NB4 (cell line): ENCODE data around the gene RPS6KA6.

ENCODE experiments used
- DNase-seq: peaks from one replicate; pipeline ENCODE4 v3.0.0; 2010; ENCODE audit warnings: low read depth
- H3K4me3 ChIP-seq: one replicate; pipeline ENCODE4 v1.5.1; 2011; ENCODE audit warnings: mild to moderate bottlenecking, low read depth, low read length, moderate library complexity
- MYC ChIP-seq: IDR thresholded peaks from 2 replicates; pipeline ENCODE4 v1.6.1; 2011; ENCODE audit warnings: low read depth, low read length
- POLR2A ChIP-seq: IDR thresholded peaks from 2 replicates; pipeline ENCODE4 v1.6.1; 2011; ENCODE audit warnings: mild to moderate bottlenecking; ENCODE audit not compliant: insufficient read length; ENCODE audit errors: extremely low read depth
- TF ChIP-seq, protein P1 (sequence below): IDR thresholded peaks from one replicate; pipeline ENCODE4 v1.5.1; 2012; ENCODE audit warnings: low read depth, low read length
- TF ChIP-seq, protein P2 (sequence below): IDR thresholded peaks from 2 replicates; pipeline ENCODE4 v1.6.1; 2011; ENCODE audit warnings: low read depth, low read length

RPS6KA6 gene

DNA sequence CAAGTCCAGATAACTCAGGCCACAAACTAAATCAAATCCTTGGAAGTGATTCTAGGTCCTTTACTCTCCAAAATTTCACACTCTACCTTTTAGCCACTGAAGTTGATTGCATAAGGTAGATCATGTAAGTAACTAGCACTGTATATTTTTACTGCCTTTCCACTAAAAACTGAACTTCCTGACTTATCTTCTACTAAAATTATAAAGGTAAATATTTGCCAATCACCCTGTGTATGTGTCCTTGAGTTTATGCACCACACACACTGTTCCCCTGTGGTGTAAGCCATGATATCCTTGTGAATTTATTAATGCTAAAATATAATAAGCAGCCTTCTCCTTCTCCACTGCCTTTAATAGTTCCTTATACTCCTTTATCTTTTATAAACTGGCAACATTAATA lies 25.6 kb downstream of the RPS6KA6 start:
- no peak overlapping the region for H3K4me3 ChIP-seq
- no peak for DNase-seq
- TF ChIP-seq, protein P1, sequence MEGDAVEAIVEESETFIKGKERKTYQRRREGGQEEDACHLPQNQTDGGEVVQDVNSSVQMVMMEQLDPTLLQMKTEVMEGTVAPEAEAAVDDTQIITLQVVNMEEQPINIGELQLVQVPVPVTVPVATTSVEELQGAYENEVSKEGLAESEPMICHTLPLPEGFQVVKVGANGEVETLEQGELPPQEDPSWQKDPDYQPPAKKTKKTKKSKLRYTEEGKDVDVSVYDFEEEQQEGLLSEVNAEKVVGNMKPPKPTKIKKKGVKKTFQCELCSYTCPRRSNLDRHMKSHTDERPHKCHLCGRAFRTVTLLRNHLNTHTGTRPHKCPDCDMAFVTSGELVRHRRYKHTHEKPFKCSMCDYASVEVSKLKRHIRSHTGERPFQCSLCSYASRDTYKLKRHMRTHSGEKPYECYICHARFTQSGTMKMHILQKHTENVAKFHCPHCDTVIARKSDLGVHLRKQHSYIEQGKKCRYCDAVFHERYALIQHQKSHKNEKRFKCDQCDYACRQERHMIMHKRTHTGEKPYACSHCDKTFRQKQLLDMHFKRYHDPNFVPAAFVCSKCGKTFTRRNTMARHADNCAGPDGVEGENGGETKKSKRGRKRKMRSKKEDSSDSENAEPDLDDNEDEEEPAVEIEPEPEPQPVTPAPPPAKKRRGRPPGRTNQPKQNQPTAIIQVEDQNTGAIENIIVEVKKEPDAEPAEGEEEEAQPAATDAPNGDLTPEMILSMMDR: no peak
- no peak for TF ChIP-seq MYC

DNA sequence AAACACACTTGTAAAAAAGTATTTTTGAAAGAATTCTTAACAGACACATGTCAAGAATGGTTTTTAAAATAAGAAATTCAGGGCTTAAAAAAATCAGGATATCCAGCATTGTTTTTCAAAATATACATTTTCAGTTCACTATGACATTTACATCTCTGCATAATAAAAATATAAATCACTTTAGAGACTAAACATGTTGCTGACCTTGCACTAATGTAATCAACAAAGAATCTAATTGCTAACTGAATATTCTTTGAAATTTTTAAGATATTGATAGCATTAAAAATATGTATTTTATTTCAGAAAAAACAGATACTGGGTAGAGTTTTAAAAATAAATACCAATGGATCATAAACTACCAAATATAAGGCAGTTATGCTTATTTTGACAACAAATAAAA lies 26.4 kb downstream of the RPS6KA6 start:
- TF ChIP-seq, protein P1: no peak
- TF ChIP-seq POLR2A (no peak), MYC (no peak)
- TF ChIP-seq, protein P2, sequence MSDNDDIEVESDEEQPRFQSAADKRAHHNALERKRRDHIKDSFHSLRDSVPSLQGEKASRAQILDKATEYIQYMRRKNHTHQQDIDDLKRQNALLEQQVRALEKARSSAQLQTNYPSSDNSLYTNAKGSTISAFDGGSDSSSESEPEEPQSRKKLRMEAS: no peak

DNA sequence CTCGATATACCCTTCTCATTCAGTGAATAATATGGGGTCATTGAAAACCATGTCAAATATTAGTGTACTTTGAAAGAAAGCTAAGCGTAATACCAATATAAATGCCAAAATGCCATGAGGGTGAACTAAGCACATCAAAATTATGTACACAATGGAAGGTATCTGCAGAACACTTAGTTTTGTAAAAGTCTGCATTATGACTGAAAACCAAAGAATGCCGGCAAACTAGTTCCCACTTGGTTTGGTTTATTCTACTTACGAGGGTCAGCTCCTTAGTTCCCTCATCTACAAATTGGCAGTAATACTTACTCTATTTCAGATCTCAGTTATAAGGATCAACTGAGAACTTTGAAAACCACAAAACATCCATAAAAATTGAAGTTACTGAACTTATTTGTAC lies 27.3 kb downstream of the RPS6KA6 start:
- DNase-seq: no peak
- TF ChIP-seq MYC (no peak), POLR2A (no peak)
- TF ChIP-seq, protein P2: no peak
- TF ChIP-seq, protein P1: no peak
- H3K4me3 ChIP-seq: no peak overlapping the region

More for the DNA sequence above, 26.4 kb downstream of the RPS6KA6 start:
- DNase-seq: no peak
- no peak overlapping the region for H3K4me3 ChIP-seq

DNA sequence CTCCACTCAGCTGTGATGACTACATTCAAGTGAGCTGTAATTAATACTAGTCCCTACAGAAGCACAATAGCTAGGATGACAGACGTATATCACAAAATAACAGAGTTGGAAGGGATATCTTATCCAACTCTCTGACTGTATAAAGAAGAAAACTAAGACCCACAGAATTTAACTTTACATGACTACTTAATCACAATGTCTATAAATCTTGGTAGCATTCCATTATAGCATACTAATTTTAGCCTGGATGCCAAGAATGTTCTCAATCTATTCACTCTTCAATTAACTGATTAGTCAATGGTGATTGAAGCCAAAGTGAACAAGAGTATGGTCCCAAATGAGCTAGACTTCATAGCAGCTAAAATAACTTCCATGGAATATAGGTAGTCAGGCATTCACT lies 31.2 kb downstream of the RPS6KA6 start:
- TF ChIP-seq, protein P2: no peak
- TF ChIP-seq POLR2A (no peak), MYC (no peak)
- TF ChIP-seq, protein P1: no peak
- no peak overlapping the region for H3K4me3 ChIP-seq
- DNase-seq: no peak

DNA sequence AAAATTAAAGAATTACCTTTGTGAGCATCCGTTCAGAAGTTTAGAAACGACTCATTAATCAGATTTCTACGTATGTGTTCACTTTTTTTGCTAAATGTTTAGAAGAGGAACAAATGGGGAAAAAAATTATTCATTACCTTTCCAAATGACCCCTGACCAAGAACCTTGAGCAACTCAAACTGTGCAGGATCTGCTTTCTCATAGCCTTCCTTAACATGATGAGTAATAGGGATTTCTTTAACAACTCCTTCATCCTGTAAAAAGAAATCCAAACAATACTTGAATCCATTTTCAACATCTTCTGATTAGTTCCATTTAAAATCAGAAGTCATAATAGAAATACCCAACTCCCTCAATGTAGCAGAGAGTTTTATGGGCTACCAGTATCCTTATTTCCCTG lies 32.1 kb downstream of the RPS6KA6 start:
- no peak for TF ChIP-seq POLR2A
- TF ChIP-seq, protein P2: no peak
- no peak for TF ChIP-seq MYC
- TF ChIP-seq, protein P1: no peak
- H3K4me3 ChIP-seq: no peak overlapping the region
- no peak for DNase-seq

DNA sequence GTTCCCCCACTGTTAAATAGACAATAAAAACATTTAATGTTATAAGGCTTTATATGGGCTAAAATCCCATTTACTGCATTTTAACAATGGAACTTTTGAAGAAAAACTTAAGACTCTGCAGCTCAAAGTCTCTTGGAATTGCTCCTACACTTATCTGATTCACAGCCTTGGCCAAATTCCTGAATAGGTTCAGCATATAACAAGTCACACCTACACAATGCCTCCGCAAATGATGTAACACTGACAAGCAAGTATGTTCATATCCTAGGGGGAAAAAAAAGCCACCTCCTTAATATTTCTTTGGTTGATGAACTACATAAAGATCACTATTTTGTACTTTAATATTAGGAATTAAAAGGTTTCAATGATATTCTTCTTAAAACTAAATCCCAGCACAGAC lies 34.5 kb downstream of the RPS6KA6 start:
- no peak for TF ChIP-seq POLR2A
- TF ChIP-seq, protein P1: no peak
- TF ChIP-seq, protein P2: no peak
- no peak for TF ChIP-seq MYC
- no peak for DNase-seq
- H3K4me3 ChIP-seq: no peak overlapping the region
